Measurements from ENCODE around the gene TLR1.

DNA sequence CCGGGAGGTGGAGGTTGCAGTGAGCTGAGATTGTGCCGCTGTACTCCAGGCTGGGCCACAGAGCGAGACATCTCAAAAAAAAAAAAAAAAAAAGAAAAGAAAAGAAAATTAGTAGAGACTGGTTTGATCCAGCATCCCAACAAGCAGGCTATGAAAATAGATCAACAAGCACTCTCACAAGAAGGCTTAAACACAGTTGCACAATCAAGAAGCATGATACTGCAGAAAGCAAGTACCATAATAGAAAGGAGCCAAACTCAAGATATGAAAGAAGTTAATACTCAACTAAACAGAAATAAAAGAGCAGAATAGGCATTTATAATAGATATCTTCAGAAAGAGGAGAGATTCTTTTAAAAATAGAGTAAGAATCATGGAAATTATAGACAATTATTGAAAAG is 41.4 kb upstream of the TLR1 start:
- TF ChIP-seq, protein P1, sequence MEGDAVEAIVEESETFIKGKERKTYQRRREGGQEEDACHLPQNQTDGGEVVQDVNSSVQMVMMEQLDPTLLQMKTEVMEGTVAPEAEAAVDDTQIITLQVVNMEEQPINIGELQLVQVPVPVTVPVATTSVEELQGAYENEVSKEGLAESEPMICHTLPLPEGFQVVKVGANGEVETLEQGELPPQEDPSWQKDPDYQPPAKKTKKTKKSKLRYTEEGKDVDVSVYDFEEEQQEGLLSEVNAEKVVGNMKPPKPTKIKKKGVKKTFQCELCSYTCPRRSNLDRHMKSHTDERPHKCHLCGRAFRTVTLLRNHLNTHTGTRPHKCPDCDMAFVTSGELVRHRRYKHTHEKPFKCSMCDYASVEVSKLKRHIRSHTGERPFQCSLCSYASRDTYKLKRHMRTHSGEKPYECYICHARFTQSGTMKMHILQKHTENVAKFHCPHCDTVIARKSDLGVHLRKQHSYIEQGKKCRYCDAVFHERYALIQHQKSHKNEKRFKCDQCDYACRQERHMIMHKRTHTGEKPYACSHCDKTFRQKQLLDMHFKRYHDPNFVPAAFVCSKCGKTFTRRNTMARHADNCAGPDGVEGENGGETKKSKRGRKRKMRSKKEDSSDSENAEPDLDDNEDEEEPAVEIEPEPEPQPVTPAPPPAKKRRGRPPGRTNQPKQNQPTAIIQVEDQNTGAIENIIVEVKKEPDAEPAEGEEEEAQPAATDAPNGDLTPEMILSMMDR (IDR thresholded peaks at IDR 0.05; ENCODE audit: poor library complexity, severe bottlenecking): no peak
- TF ChIP-seq, protein P2, sequence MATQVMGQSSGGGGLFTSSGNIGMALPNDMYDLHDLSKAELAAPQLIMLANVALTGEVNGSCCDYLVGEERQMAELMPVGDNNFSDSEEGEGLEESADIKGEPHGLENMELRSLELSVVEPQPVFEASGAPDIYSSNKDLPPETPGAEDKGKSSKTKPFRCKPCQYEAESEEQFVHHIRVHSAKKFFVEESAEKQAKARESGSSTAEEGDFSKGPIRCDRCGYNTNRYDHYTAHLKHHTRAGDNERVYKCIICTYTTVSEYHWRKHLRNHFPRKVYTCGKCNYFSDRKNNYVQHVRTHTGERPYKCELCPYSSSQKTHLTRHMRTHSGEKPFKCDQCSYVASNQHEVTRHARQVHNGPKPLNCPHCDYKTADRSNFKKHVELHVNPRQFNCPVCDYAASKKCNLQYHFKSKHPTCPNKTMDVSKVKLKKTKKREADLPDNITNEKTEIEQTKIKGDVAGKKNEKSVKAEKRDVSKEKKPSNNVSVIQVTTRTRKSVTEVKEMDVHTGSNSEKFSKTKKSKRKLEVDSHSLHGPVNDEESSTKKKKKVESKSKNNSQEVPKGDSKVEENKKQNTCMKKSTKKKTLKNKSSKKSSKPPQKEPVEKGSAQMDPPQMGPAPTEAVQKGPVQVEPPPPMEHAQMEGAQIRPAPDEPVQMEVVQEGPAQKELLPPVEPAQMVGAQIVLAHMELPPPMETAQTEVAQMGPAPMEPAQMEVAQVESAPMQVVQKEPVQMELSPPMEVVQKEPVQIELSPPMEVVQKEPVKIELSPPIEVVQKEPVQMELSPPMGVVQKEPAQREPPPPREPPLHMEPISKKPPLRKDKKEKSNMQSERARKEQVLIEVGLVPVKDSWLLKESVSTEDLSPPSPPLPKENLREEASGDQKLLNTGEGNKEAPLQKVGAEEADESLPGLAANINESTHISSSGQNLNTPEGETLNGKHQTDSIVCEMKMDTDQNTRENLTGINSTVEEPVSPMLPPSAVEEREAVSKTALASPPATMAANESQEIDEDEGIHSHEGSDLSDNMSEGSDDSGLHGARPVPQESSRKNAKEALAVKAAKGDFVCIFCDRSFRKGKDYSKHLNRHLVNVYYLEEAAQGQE (IDR thresholded peaks at IDR 0.05; ENCODE audit: borderline replicate concordance): no peak
- no peak for TF ChIP-seq RAD21 (conservative IDR thresholded peaks at IDR 0.05)
- TF ChIP-seq MXI1 (conservative IDR thresholded peaks at IDR 0.05; ENCODE audit: poor library complexity, severe bottlenecking): no peak
- TF ChIP-seq TAF1 (IDR thresholded peaks at IDR 0.05; ENCODE audit: low read depth): no peak
- no peak for TF ChIP-seq POLR2AphosphoS5 (IDR thresholded peaks at IDR 0.05)

Data from neural cell (in vitro differentiated cells).